Activated naive CD4-positive, alpha-beta T cell treated with anti-CD3 and anti-CD28 coated beads, Interleukin-2, amount 10 ng/mL, durations not matched to agents 7 days and 5 days (primary cell): ENCODE data around the gene PRIMPOL.
"Not testable (repeated sequence)": the region's sequence is repeated elsewhere in the genome, so short reads cannot be mapped to it uniquely, and the experiment has no call there.

Experiments
- CTCF ChIA-PET: fragments of 350-600 bp; sonication (Branson Sonifier 250); formaldehyde crosslinking; loops from one replicate; lab custom pipeline; 2021; ENCODE audit warnings: antibody characterized with exemption; lab: Charles Lee
- DNase-seq: peaks from one replicate; pipeline ENCODE4 v3.0.0-alpha.2; 2020
- H3K27ac Mint-ChIP-seq: one replicate; pipeline ENCODE4 v1.8.0; 2021; ENCODE audit warnings: mild to moderate bottlenecking, moderate library complexity, mixed read lengths
- H3K27me3 Mint-ChIP-seq: one replicate; pipeline ENCODE4 v1.8.0; 2021; ENCODE audit warnings: mild to moderate bottlenecking, mixed read lengths
- H3K36me3 Mint-ChIP-seq: one replicate; pipeline ENCODE4 v1.8.0; 2021; ENCODE audit warnings: mixed read lengths
- H3K4me1 Mint-ChIP-seq: one replicate; pipeline ENCODE4 v1.8.0; 2021; ENCODE audit warnings: mixed read lengths
- H3K4me3 Mint-ChIP-seq: one replicate; pipeline ENCODE4 v1.8.0; 2021; ENCODE audit warnings: mild to moderate bottlenecking, moderate library complexity, mixed read lengths
- H3K9me3 Mint-ChIP-seq: one replicate; pipeline ENCODE4 v1.8.0; 2021; ENCODE audit warnings: mixed read lengths

The PRIMPOL gene

DNA sequence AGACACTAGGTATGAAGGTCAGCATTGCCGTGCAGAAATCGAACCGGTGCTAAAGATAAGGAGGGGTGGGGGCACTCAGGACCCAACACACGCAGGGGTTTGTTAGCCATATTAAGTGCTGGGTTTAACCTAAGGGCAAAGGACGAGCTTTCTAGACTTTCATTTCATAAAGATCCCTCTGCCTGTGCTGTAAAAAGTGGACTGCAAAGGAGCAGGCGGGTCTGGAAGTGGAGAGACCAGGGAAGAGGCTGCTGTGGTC lies 1.6 kb upstream of the PRIMPOL start:
- Mint-ChIP-seq H3K36me3 (peaks cover 55% of the 10 kb centered on the region), H3K27ac (peak overlapping the region; percentile 96), H3K9me3 (no peaks in the 10 kb centered on the region), H3K27me3 (no peaks in the 10 kb centered on the region), H3K4me1 (peaks cover 69% of the 10 kb centered on the region), H3K4me3 (peak overlapping the region; percentile 98)
- DNase-seq: no peak
- CTCF ChIA-PET: interaction anchor here (0.8 to 1.1 kb wide), 3 partner anchors 97 to 400 kb away, joined by 3 to 4 read pairs (median 3); no protein-coding TSS in a partner anchor

DNA sequence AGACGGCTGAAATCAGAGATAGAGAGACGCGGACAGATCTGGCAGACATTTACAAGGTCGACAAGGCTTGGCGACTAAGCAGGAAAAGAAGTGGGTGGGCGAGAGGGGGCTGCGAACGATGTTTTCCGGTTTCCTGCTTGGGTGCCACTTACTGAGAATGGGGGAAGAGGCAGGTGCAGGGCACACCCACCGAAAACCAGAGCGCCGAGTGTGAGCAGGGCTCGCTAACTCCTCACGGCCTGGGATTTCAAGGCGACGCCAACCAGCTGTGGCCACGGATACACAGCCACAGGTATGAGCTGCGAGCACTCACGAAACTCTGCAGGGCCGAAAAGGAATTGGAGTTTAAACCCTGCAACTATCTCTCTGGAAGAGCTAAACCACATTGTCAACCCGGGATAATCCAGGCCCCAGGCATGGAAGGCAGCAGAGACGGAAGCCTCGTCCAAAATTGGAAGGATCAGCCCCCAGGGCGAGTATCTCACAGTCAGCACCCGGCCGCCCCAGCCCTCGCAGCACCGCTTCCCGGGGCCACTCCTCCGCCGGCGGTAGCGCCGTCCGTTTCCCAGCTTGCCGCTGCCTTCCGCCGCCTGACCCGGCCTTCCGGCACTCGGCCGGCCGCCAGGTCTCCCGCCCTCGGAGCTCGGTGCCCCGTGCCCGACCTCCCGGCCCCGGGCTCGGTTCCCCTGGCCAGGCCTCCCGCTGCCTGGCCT lies 1.1 kb upstream of the PRIMPOL start:
- Mint-ChIP-seq H3K27me3 (no peaks in the 10 kb centered on the region), H3K4me1 (peaks cover 67% of the 10 kb centered on the region), H3K36me3 (peaks cover 52% of the 10 kb centered on the region), H3K27ac (peak overlapping the region; percentile 96), H3K9me3 (no peaks in the 10 kb centered on the region), H3K4me3 (peak overlapping the region; percentile 98)
- CTCF ChIA-PET: interaction anchor here (1.0 to 2.0 kb wide), 4 partner anchors 86 to 401 kb away, joined by 3 to 11 read pairs (median 4); partner anchors contain the start of gene CENPU
- peak; percentile 71 for DNase-seq

DNA sequence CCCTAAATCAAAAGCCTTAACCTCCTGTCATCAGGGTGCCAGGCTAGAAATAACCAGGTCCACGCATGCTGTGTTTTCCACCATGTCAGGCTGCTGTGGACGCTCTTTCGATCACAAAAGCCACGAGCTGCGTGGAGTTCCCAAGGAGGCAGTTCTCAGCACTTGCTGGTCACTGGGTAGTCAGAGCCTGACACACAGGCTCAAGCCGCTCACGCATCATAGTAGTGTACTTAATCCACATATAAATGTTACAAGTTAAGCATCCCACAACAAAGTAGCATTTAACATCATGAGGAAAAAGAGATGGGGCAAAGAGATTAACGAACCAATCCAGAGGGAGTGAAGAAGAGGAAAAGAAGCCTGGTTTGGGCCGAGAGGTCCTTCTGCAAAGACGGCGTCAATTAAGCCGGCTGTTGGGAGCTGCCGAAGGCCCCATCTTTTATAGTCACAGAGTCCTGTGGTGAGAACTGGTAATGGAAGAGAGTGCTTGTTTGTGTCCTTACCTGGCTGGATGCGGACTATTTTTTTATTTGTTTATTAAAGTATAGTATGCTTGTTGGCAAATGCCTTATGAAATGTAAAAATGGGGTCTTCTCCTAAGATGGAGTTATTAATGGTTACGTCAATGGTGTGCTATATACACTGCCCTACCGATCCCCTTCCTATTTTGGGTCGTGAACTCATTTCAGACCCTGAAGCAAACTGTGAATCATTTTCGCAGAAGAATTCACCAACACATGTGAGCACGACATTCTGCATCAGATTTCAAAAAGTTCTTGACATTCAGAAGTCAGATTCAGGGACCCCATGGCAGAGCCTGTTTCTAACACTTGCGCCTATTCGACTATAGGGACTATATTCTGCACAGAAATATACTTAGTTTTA lies 675 bp downstream of the PRIMPOL start:
- Mint-ChIP-seq H3K27ac (peak overlapping the region; percentile 88), H3K36me3 (peaks cover 48% of the 10 kb centered on the region), H3K4me3 (peak overlapping the region; percentile 81), H3K9me3 (no peaks in the 10 kb centered on the region), H3K27me3 (no peaks in the 10 kb centered on the region), H3K4me1 (peaks cover 54% of the 10 kb centered on the region)
- CTCF ChIA-PET: interaction anchor here (0.6 to 2.0 kb wide), 3 partner anchors 84 to 386 kb away, joined by 3 to 11 read pairs (median 3); partner anchors contain the start of gene CENPU
- no peak for DNase-seq

DNA sequence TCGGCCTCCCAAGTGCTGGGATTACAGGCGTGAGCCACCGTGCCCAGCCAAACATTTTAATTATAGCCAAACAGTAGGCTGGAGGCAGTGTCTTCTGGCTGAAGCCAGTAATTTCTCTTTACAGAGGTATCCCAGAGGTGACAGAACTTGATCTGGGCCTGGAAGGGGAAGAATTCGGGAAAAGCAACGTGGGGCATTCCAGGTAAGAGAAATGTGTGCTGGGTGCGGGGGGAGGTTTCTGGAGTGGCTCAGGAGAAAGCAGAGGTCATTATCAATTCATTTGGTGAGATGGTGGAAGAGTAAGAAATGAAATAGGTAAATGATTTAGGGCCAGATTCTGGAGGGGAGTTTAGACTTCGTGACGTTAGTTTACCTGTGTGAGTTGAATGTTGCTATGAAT lies 2.4 kb downstream of the PRIMPOL start:
- H3K36me3 Mint-ChIP-seq: peaks cover 36% of the 10 kb centered on the region
- no peaks in the 10 kb centered on the region for H3K9me3 Mint-ChIP-seq
- no peak overlapping the region for H3K27ac Mint-ChIP-seq
- no peak overlapping the region for H3K4me3 Mint-ChIP-seq
- peaks cover 37% of the 10 kb centered on the region for H3K4me1 Mint-ChIP-seq
- DNase-seq: no peak
- CTCF ChIA-PET: interaction anchor here (0.6 kb wide), 1 partner anchor 82 kb away, joined by 4 read pairs; the partner anchor contains the start of gene CENPU
- no peaks in the 10 kb centered on the region for H3K27me3 Mint-ChIP-seq

DNA sequence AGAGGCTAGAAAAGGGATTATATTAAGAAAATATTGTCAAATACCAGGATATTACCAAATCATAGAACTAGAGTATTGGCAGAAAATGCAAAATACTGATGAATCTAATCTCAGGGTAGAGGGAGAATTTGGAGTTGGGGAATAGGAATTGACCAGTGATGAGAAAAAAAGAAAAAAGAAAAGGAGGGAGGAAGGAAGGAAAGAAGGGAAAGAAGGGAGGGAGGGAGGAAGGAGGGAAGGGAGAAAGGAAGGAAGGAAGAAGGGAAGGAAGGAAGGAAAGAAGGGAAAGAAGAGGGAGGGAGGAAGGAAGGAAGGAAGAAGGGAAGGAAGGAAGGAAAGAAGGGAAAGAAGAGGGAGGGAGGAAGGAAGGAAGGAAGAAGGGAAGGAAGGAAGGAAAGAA lies 3.1 kb downstream of the PRIMPOL start:
- Mint-ChIP-seq H3K36me3 (peaks cover 32% of the 10 kb centered on the region), H3K4me1 (peaks cover 29% of the 10 kb centered on the region)
- H3K27ac Mint-ChIP-seq, H3K9me3 Mint-ChIP-seq, H3K4me3 Mint-ChIP-seq, H3K27me3 Mint-ChIP-seq, CTCF ChIA-PET, DNase-seq: not testable (repeated sequence)

DNA sequence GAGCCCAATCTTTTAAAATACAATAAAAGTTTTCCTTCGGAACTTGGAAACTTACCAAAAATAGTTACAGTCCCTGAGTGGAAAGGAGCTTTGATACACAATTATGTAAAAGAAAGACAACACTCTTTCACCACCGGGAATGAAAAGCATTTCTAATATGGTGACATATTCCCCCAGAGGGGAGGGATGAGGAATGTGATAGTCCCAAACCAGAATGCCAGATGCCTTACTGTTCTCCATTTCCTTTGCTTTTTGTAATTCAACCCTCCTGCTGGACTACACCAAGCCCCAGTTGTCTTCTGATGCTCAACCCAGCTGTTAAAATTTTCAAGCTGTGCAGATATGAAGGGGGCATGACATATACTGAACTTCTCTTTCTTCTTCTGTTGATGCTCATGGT lies 4.1 kb downstream of the PRIMPOL start:
- Mint-ChIP-seq H3K27me3 (no peaks in the 10 kb centered on the region), H3K9me3 (no peaks in the 10 kb centered on the region), H3K36me3 (peaks cover 26% of the 10 kb centered on the region), H3K4me3 (no peak overlapping the region), H3K4me1 (peaks cover 23% of the 10 kb centered on the region), H3K27ac (peak overlapping the region; percentile 51)
- no peak for DNase-seq
- CTCF ChIA-PET: no interaction called here

DNA sequence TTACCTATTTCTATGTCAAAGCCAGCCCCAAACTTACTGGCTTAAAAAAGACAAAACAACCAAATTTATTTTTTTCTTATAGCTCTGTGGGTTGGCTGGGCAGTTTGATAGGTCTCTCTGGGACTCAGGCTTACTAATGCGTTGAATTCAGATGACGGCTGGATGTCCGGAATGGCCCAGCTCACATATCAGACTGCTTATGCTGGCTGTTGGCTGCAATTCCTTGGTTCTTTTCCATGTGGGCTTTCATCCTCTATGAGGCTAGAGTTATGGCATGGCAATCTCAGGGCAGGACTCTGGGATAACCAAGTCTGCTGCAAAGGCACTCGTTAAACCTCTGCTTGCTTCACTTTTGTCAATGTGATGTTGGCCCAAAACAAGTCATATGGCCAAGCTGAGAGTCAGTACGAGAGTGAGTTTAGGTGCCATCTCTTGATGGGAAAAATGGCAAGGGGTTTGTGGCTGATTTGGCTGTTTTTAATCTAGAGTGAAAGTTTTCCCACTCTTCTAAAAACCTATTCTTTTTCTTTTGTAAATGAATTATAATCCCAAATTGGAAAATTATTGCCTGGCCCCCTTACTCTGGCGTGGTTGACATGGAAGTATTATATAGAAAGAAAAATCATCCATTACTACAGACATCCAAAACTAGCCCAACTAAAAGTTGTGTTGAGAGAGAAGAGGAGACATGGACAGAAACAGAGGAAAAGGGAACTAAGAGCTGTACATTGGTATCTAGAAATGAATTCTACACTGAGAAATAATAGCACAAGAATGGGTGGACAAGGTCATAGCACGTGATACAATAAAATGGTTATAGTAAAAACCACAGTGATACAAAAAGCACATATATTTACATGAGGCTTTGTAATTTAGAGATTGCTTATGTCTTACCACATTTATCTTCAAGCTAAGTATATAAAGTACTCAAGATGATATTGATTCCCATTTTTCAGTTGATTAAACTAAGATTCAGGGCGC lies 6.6 kb downstream of the PRIMPOL start:
- no peak overlapping the region for H3K27ac Mint-ChIP-seq
- H3K9me3 Mint-ChIP-seq: no peaks in the 10 kb centered on the region
- peaks cover 12% of the 10 kb centered on the region for H3K4me1 Mint-ChIP-seq
- DNase-seq: no peak
- H3K36me3 Mint-ChIP-seq: peaks cover 26% of the 10 kb centered on the region
- no peak overlapping the region for H3K4me3 Mint-ChIP-seq
- CTCF ChIA-PET: no interaction called here
- no peaks in the 10 kb centered on the region for H3K27me3 Mint-ChIP-seq

DNA sequence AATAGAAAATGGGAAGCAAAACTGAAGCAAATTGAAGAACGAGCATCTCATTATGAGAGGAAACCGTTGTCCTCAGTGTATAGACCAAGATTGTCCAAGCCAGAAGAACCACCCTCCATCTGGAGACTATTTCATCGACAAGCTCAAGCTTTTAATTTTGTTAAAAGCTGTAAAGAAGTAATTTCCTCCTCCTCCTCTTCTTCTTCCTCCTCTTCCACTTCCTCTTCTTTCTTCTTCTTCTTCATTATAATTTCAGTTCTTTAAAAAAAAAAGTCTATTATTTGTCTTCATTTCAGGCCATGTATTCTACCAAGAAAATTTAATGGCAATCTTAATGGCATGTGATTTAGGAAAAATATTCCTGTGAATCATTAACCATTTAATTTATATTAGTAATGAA lies 7.6 kb downstream of the PRIMPOL start:
- no peak for DNase-seq
- H3K36me3 Mint-ChIP-seq: peaks cover 25% of the 10 kb centered on the region
- H3K4me1 Mint-ChIP-seq: peaks cover 5% of the 10 kb centered on the region
- CTCF ChIA-PET: interaction anchor here (0.6 kb wide), 1 partner anchor 633 kb away, joined by 3 read pairs; no protein-coding TSS in a partner anchor
- no peak overlapping the region for H3K27ac Mint-ChIP-seq
- no peak overlapping the region for H3K4me3 Mint-ChIP-seq
- H3K27me3 Mint-ChIP-seq: no peaks in the 10 kb centered on the region
- no peaks in the 10 kb centered on the region for H3K9me3 Mint-ChIP-seq

DNA sequence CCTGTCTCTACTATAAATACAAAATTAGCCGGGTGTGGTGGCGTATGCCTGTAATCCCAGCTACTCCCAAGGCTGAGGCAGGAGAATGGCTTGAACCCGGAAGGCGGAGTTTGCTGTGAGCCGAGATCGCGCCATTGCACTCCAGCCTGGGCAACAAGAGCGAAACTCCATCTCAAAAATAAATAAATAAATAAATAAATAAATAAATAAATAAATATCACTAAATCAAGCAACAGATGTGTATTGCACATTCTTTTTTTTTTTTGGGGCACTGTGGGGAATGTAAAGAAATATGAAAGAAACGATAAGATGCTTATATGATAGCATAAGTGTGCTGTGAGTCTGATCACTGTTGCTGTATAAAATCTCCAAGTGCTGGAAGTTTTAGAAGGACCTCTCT lies 8.3 kb downstream of the PRIMPOL start:
- H3K9me3 Mint-ChIP-seq, H3K4me1 Mint-ChIP-seq, DNase-seq, CTCF ChIA-PET, H3K4me3 Mint-ChIP-seq, H3K27me3 Mint-ChIP-seq, H3K27ac Mint-ChIP-seq: not testable (repeated sequence)
- H3K36me3 Mint-ChIP-seq: peaks cover 23% of the 10 kb centered on the region

DNA sequence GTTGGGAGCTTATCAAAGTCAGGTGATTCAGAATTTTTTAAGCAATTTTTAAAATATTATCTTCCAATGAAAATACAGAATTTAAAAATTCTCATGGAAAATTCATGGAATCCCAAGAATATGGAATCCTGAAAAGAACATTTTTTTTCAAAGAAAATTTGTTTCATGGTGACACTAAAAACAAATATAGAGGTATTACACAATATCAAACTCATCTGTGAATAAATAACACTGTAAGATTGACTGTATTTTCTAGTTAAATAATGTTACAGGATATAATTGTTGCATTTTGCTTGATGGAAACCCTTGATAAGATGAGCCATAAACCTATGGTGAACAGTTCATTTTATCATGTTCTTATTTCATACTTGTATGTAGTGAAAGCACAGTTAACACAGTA lies 11.4 kb downstream of the PRIMPOL start:
- Mint-ChIP-seq H3K4me1 (no peaks in the 10 kb centered on the region), H3K36me3 (peaks cover 21% of the 10 kb centered on the region), H3K27me3 (no peaks in the 10 kb centered on the region), H3K4me3 (no peak overlapping the region), H3K27ac (no peak overlapping the region), H3K9me3 (no peaks in the 10 kb centered on the region)
- DNase-seq: no peak
- CTCF ChIA-PET: interaction anchor here (1.0 kb wide), 1 partner anchor 17 kb away, joined by 3 read pairs; no protein-coding TSS in a partner anchor

DNA sequence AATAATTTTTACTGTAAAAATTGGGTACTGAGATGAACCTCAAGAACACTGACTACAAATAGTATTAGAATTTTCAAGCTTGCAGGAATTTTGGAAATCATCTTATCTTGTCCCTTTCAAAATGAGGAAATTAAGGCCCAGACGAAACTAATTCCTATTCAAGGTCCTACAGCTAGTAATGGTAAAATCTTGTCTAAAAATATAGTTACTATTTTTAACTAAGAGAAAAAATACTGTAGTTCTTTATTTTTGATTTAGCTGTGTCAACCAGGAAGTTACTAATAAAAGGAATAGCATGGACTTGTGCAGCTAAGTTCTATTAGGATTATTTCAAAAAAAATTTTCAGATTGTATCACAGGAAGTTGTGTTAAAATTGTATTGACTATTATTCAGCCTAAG lies 12.7 kb downstream of the PRIMPOL start:
- CTCF ChIA-PET: no interaction called here
- no peak for DNase-seq
- no peaks in the 10 kb centered on the region for H3K9me3 Mint-ChIP-seq
- H3K27ac Mint-ChIP-seq: no peak overlapping the region
- H3K4me1 Mint-ChIP-seq: peaks cover 9% of the 10 kb centered on the region
- peaks cover 24% of the 10 kb centered on the region for H3K36me3 Mint-ChIP-seq
- H3K27me3 Mint-ChIP-seq: no peaks in the 10 kb centered on the region
- no peak overlapping the region for H3K4me3 Mint-ChIP-seq

DNA sequence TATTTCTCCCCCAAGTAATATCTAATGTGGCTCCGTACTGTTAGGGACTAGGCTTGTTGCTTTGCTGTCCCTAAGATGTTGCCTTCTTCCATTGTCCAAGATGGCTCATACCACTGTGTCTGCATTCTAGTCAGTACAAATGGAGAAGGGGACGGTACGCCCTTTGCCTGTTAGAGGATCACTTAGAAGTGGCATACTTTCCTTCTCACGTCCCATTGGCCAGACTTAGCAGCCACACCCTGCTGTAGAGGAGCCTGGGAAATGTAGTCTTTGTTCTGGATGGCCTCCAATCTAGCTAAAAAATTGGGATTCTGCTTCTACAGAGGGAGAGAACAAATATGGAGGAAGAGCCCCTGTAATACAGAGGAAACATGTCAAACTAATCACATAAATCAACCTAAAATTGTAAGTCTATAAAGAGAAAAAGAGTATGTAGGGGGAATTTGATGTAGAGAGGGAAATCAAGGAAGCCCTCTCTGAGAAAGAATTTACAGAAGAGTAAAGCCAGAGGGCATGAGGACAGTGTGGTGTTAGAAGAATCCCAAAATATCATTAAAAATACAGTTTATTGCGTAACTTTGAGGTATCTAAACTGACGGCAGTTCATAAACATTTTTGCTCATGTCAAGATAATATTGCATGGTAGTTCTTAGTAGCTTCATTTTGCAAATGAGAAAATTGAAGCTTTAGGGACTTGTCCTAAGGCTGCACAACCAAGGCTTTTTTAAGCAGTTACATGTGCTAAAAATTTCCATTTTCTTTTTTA lies 15.1 kb downstream of the PRIMPOL start:
- Mint-ChIP-seq H3K36me3 (peaks cover 38% of the 10 kb centered on the region), H3K4me1 (peaks cover 29% of the 10 kb centered on the region), H3K9me3 (no peaks in the 10 kb centered on the region), H3K27me3 (no peaks in the 10 kb centered on the region), H3K4me3 (no peak overlapping the region), H3K27ac (no peak overlapping the region)
- no peak for DNase-seq
- CTCF ChIA-PET: no interaction called here

DNA sequence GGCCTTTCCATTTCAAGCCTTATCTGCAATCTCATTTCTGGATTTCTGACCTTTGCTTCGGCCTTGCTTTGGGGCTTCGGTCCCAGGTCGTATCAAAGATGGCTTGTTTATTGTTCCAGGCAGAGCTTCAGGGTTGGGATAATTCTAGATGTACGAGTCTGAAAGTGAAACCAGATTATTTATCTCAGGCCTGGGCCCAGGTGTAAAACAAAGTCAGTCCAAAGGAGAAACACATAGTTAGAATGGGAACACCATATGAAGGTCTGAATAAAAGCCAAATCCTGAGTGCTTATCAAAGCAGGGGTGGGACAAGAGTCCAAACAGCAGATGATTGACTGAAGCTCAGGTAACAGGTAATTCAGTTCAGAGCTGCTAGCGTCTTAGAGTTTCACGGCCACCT lies 17.1 kb downstream of the PRIMPOL start:
- H3K4me1 Mint-ChIP-seq: peaks cover 35% of the 10 kb centered on the region
- no peaks in the 10 kb centered on the region for H3K27me3 Mint-ChIP-seq
- no peaks in the 10 kb centered on the region for H3K9me3 Mint-ChIP-seq
- CTCF ChIA-PET: no interaction called here
- no peak overlapping the region for H3K27ac Mint-ChIP-seq
- no peak overlapping the region for H3K4me3 Mint-ChIP-seq
- peaks cover 33% of the 10 kb centered on the region for H3K36me3 Mint-ChIP-seq
- DNase-seq: no peak
